ENCODE results near the gene S100A7. TPM values are rescaled to one million over a fixed set of nuclear protein-coding genes. Genes with fewer than 3 reads are reported as not detected.

The S100A7 gene
- total and polyA plus RNA-seq, 8 donors, result not detected

DNA sequence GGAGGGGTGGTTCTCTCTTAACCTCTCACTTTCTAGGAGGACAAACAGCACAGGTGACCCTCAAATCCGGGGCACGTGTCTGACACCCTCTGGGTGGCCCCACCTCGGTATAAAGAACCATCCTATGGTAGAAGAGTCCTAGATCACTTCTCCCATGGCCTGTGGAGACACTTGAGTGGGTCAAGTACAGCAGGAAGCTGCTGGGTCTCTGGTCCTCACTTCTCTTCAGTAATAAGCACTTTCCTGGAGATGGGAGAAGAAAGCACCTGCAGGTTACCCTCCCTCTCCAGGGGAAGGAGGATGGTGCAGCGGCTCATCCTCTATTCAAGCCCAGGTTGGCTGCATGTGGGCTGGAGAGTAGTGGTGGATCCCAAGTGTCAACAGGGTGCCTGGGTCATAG, 17.0 kb downstream of the S100A7 start:
- H3K36me3 ChIP-seq, result no peaks in the 10 kb centered on the region
- H3K4me1 ChIP-seq, result no peaks in the 10 kb centered on the region
- TF ChIP-seq, protein P1, sequence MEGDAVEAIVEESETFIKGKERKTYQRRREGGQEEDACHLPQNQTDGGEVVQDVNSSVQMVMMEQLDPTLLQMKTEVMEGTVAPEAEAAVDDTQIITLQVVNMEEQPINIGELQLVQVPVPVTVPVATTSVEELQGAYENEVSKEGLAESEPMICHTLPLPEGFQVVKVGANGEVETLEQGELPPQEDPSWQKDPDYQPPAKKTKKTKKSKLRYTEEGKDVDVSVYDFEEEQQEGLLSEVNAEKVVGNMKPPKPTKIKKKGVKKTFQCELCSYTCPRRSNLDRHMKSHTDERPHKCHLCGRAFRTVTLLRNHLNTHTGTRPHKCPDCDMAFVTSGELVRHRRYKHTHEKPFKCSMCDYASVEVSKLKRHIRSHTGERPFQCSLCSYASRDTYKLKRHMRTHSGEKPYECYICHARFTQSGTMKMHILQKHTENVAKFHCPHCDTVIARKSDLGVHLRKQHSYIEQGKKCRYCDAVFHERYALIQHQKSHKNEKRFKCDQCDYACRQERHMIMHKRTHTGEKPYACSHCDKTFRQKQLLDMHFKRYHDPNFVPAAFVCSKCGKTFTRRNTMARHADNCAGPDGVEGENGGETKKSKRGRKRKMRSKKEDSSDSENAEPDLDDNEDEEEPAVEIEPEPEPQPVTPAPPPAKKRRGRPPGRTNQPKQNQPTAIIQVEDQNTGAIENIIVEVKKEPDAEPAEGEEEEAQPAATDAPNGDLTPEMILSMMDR (IDR thresholded peaks at IDR 0.05), result no peak
- H3K9me3 ChIP-seq, result no peaks in the 10 kb centered on the region
- no peaks in the 10 kb centered on the region for H3K27me3 ChIP-seq
- H3K4me3 ChIP-seq, result no peak overlapping the region
- 36 to 37% methylated on average over 4 of the region's 4 CpGs for WGBS, 2 donors
- ATAC-seq (no peak), FAIRE-seq (no peak), DNase-seq (no peak)
- intact Hi-C loops (cut with DNase I), result no loop called here
- no peak overlapping the region for H3K27ac ChIP-seq

DNA sequence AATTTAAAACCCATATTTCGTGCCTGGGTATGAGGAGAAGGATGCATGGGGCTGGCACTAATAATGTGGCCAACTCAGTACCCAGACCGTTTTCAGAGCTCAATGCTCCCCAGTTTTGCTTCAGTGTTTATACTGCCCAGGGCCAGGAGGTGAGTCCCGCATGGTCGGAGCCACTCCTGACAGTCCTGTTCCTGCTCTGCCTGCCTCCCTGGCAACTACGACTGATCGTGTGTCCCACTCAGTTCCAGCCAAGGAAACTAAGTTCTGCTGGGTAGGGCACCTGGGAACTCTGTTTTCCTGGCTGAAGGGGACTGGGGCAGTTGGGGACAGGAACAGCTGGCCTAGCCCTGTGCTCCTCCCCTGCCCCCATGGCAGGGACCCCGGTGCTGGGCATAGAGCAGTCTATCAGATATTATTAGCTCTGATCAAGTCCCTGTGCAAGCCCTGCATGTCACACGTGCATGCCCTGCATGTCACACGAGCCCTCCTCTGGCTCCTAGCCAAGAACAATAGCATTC, 19.2 kb downstream of the S100A7 start:
- H3K27ac ChIP-seq, result no peak overlapping the region
- DNase-seq (no peak), FAIRE-seq (no peak), ATAC-seq (no peak)
- WGBS, 2 donors, result 41 to 43% methylated on average over 9 of the region's 9 CpGs
- no peaks in the 10 kb centered on the region for H3K9me3 ChIP-seq
- TF ChIP-seq, protein P1 (IDR thresholded peaks at IDR 0.05), result no peak
- H3K4me1 ChIP-seq, result no peaks in the 10 kb centered on the region
- H3K36me3 ChIP-seq, result no peaks in the 10 kb centered on the region
- intact Hi-C loops (cut with DNase I), result no loop called here
- H3K27me3 ChIP-seq, result no peaks in the 10 kb centered on the region
- no peak overlapping the region for H3K4me3 ChIP-seq

DNA sequence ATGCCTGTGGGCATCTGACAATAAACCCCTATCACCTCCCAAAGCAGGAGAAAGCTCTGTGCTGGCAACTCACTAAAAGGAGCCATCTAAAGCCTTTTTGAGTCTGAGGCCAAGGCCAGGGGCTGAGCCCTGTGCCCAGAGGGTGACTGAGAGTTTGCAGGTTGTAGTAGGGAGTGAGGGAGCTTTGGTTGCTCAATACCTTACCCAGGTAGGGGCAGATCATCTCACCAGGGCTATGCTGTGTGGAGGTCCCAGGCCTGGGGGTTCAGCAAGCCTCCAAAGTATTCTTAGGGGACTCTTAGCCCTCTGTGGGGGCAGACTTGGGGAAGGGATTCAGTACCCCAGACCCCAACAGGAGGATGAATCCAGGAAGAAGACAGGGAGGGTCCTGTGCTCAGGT, 21.2 kb downstream of the S100A7 start:
- TF ChIP-seq, protein P1 (IDR thresholded peaks at IDR 0.05), result no peak
- no peaks in the 10 kb centered on the region for H3K9me3 ChIP-seq
- H3K36me3 ChIP-seq, result no peaks in the 10 kb centered on the region
- no peak overlapping the region for H3K27ac ChIP-seq
- H3K4me3 ChIP-seq, result no peak overlapping the region
- H3K27me3 ChIP-seq, result no peaks in the 10 kb centered on the region
- no peaks in the 10 kb centered on the region for H3K4me1 ChIP-seq
- no peak for ATAC-seq
- no peak for FAIRE-seq
- no peak for DNase-seq
- intact Hi-C loops (cut with DNase I), result no loop called here

DNA sequence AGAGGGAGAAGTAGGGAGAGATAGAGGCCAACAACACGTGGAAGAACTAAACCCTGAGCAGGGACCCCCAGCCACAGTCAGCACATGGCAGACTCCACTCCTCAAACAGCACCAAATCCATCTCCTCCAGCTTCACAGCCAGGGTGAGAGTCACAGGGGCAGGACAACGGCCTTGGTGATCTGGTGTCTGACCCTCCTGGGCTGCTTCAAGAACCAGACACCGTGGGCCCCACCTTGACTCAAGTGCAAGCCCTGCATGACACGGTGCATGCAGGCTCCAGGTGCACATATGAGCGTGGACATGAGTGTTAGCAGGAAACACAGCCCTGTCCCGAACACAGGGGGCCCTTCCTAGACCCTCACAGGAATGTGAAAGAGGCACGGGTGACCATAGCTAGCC, 21.9 kb downstream of the S100A7 start:
- WGBS, 2 donors, result 48 to 52% methylated on average over 7 of the region's 7 CpGs

DNA sequence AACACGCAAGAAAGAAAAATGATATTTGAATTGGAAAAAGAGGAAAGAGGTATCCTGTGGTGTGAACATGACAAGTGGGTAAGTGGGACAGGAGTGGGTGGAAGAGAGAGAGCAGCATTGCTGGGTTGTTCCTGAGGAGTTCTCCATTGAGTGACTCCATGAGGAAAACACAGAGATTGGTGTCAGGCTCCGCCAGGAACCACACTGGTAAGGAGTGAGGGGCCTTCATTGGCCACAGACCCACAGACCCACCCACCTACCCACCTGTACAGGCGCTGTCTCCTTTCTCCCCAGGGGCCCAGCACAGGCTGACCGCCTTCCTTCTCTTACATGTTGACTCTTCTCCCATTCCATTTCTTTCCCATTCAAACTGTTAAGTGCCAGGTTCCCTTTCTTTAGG, 23.2 kb downstream of the S100A7 start:
- ATAC-seq (no peak), FAIRE-seq (no peak), DNase-seq (no peak)
- Histone ChIP-seq H3K36me3 (no peaks in the 10 kb centered on the region), H3K4me3 (no peak overlapping the region), H3K9me3 (no peaks in the 10 kb centered on the region), H3K27me3 (no peaks in the 10 kb centered on the region), H3K27ac (no peak overlapping the region), H3K4me1 (no peaks in the 10 kb centered on the region)
- intact Hi-C loops (cut with DNase I), result no loop called here
- TF ChIP-seq, protein P1 (IDR thresholded peaks at IDR 0.05), result no peak
- 68 to 80% methylated on average over 4 of the region's 4 CpGs for WGBS, 2 donors

More for the DNA sequence above, 21.9 kb downstream of the S100A7 start:
- ATAC-seq, result no peak
- Histone ChIP-seq H3K27me3 (no peaks in the 10 kb centered on the region), H3K27ac (no peak overlapping the region), H3K9me3 (no peaks in the 10 kb centered on the region), H3K4me3 (no peak overlapping the region), H3K36me3 (no peaks in the 10 kb centered on the region), H3K4me1 (no peaks in the 10 kb centered on the region)
- intact Hi-C loops (cut with DNase I), result no loop called here
- TF ChIP-seq, protein P1 (IDR thresholded peaks at IDR 0.05), result no peak
- FAIRE-seq, result no peak
- DNase-seq, result no peak

Data from pancreas (tissue), 10 donors.